NCI-H2227 (cell line): ENCODE measurements around the gene ACO1.

Source experiments
- DNase-seq: peaks from one replicate; lab custom pipeline; 2025; ENCODE audit not compliant: unreplicated experiment; lab: John Stamatoyannopoulos, UW

ACO1 gene

DNA sequence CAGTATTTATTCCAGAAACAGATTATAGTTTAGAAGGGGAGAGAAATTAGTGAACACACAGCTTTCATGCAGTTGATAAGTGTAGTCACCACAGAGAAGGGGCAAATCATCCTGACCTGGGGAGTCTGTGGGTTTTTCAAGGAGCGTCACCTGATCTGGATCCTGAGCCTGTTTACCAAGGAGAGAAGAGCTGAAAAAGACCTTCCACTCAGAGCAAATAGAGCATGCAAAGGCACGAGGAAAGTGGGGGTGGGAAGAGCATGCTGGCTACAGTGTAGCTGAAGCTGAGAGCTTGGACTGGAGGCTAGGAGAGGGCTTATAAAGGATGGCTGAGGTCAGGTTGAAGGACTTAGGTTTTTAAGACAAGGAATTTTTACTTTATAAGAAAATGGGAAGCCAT is 30.4 kb downstream of the ACO1 start:
- DNase-seq, result no peak

DNA sequence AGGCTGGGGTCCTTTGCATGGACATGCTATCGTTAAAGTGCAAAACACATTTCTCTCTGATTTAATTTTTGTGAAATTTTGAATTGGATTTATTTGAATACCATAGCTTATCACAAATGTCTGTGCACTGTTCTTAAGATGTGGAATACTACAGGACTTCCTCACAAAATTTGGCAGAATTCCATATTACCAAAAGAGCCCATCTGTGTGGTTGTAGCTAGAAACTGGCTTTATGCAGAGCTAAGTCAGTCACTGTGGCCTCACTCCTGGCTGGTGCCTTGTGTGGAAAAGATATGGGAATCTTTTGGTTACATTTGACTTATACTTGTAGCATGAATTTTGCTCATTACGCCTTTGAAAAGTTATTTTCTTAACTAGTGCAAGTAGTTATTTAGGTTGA is 35.5 kb downstream of the ACO1 start:
- no peak for DNase-seq

GRCh38 chr9:32422237-32422806 is 37.9 kb downstream of the ACO1 start:
- no peak for DNase-seq

DNA sequence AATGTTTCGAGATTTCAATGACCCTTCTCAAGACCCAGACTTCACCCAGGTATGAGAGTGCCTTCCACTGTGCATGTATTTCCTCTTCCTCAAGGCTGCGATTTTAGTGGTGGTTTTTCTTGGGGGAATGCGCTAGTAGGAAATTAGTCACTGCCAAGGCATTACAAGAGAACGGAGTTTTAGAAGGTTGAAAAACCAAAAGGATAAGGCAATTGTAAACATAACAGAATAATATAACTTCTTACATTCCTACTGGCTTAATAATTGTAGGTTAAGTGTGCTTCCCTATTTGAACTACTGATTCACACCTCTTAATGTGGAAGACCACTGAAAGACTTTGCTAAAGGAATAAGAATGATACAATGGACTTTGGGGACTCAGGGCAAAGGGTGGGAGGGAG is 38.9 kb downstream of the ACO1 start:
- DNase-seq, result no peak

- no peak for DNase-seq
Measured at GRCh38 chr9:32424616-32425015, 40.2 kb downstream of the ACO1 start.

DNA sequence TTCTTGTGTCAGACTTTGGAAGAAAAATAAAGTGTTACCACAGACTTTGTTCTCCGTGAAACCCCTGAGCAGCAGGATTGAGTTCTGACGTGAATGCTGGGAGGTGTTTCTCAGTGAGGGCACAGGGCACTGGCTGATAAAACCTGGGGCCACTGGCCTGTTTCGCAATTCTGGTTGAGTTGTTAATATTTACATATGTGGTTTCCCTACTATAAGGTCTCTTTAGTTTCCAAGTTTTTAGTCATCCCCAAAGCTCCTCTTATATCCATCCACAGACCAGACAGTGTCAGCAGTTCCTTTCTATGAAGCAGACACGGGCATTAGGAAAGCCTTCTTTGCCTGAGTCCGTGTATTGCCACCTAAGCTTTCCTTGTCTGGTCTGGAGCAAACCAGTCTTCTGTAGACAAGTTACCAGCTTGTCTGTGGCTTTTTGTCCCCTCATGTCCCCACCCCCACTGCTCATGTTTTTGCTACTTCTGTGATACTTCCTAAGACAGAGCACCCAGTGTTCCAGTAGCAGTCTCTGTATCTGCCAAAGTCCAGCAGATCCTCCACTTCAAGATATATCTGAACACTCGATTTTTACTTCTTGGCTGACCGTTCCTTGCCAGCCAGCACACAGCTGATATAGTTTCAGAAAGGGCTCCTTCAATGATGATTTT is 42.0 kb downstream of the ACO1 start:
- DNase-seq, result no peak

- no peak for DNase-seq
Measured at GRCh38 chr9:32427111-32427873, 42.8 kb downstream of the ACO1 start.

GRCh38 chr9:32430720-32431119 is 46.3 kb downstream of the ACO1 start:
- DNase-seq, result no peak

- no peak for DNase-seq
Measured at GRCh38 chr9:32431196-32431595, 46.8 kb downstream of the ACO1 start.

DNA sequence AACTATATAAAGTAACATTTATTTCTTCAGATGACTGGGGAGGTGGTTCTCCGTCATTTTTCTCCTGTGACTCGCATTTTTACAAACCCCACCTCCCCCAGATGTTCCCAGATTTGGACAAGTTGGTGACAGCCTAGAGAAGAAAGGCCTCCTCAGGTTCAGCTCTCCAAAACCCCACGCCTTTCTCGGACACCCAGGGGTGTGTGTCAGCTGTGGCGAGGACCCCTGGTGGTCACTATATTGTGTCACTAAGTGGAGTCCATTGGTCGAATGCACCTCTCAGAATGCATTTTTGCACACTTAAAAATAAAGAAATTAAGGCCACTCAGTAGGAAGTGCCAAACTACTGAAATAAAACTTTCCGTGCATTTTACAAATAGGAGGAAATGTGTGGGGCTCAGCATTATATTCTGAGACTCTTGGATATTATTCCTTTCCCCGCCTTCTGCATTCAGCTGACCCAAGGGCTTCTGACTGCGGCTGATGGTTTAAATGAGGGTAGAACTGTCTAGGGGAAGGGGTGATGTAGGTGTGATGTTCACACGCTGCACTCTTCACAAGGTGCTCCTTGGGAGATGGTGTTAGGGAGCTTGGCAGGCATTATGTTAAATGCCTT is 47.6 kb downstream of the ACO1 start:
- DNase-seq, result peak; percentile 20

DNA sequence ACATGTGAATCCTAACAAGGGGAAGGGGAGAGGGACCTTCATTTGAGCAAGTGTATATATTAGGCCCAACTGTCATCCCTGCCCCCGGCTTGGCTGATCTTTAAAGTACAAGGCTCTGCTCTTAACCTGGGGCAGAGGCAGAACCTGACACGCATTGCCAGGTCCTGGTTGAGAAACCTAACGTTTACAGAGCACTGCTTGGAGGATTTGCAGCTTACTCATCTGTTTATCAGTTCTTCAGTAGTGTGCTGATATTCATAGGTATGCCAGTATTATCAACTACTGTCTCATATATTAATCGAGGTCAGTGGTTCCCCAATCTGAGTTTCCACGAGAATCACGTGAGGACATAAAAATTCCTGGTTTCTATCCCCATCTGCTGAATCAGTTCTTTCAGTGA is 50.4 kb downstream of the ACO1 start:
- DNase-seq, result no peak

- DNase-seq, result no peak
Measured at GRCh38 chr9:32441678-32442077, 57.2 kb downstream of the ACO1 start.

DNA sequence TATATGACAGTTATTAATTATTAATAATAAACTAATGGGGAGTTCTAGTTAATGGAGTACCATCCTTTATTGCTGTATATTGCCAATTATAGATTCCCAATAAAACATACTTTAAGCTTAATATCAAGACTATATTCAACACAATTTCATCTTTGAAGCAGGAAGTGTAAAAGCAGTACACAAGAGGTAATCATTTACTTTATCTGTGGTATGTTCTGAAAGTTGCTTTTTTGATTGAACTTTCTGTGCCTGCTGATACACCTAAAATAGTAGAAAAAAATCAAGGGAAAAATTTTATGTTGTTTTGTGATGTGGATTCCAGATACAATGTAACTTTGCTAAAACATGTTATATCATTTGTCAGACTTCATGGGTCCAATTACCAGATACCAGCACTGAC is 58.0 kb downstream of the ACO1 start:
- no peak for DNase-seq

GRCh38 chr9:32449969-32450368 is 65.5 kb downstream of the ACO1 start:
- no peak for DNase-seq

DNA sequence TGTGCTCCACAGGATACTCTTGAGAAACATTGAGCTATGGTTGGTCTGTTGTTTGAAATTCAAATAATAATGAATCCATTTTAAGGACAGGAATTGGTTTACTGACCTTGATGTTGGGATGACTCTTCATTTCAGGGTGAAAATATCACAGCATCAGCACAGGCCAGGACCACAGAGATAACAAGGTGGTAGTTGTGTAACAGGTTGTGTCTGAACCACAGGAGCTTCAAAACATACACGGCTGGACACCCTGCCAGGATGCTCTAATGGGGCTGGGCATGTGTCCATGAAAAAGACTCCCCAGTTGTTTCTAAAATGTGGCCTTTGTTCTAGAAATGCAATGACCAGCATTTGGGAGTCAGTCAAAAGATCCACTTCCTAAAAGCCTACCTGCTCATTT is 69.8 kb downstream of the ACO1 start:
- no peak for DNase-seq

GRCh38 chr9:32455738-32456137 is 71.3 kb downstream of the ACO1 start:
- no peak for DNase-seq

DNA sequence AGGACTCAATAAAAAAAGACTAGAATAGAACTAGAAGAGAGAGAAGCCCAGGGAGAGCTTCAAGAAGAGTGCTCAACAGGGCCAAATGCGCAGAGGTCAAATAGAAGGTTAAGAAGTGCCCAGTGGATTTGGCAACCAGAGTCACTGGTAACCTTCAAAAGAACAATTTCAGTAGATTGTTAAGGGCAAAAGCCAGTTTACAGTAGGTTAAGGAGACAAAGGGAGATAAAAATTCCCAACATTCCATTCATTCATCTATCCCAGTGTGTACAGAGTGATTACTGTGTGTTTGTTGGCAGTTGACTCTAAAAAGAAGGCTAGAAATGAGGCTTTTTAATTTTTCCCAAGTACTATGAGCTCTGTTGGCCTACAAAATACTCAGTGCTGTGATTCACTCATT is 72.1 kb downstream of the ACO1 start:
- no peak for DNase-seq

DNA sequence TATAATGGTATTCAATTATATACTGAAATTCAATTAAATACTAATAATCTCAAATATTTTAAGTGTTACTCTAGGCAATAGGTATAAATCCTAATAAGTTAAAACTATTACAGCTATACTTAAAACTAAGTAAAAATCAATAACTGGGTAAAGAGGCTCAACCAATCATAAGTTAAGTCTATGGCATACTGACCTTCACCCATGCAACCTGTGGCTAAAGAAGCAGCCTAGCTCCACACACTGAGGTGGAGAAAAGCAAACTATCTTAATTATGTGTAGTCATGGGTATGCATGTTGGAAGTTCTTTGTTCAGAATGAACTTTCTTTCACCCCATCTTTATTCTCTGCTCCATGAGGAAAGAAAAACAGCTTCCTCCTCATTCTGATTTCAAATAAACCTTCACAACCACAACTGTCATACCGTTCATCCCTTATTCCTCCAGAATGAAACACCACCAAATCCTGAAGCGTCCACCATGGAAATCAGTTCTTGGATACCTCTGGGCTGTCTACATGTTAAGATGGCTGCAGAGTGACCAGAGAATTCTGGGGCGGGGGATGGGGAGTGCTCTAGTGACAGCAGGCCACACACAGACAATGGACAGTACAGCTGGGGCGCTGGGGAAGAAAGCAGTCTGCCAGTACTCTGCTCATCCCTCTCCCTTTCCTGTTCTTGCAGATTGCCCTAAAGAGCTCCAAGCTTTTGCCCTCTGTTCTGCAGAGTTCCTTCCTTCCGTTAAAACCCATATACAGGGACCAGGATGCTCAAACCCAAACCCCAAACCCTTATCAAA is 79.3 kb downstream of the ACO1 start:
- DNase-seq, result no peak

DNA sequence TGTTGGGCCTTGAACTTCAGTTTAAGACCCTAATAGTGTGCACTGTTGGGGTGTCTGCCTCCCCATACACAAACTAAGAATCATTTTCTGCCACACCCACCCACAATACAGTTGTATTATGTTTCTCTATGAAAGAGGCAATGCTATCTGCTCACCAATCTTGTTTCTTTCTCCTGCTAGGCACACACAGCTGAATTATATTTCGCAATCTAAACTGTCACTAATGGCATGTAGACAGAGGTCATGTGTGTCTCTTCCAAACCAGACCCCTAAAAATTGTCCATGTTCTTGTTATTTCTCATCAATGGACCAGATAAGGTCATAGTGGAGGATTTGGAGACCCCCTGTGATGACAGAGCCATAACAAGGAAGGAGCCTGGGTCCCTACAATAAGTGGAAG is 84.3 kb downstream of the ACO1 start:
- no peak for DNase-seq

- DNase-seq, result no peak
Measured at GRCh38 chr9:32472344-32472743, 87.9 kb downstream of the ACO1 start.

GRCh38 chr9:32483343-32483742 is 98.9 kb downstream of the ACO1 start:
- DNase-seq, result no peak
